HG02943 (cell line): ENCODE results near the gene CPEB1.
"Not testable (repeated sequence)": the region's sequence is repeated elsewhere in the genome, so short reads cannot be mapped to it uniquely, and the experiment has no call there.

Source experiments
- ATAC-seq: cut with Tn5 transposase; IDR thresholded peaks from one replicate; pipeline ENCODE4 v1.9.1; 2021; ENCODE audit warnings: mild to moderate bottlenecking, low read depth, moderate library complexity; ENCODE audit not compliant: unreplicated experiment

Gene CPEB1

GRCh38 chr15:82551646-82552247 is 95.4 kb downstream of the CPEB1 start:
- no peak for ATAC-seq

- ATAC-seq: no peak
Measured at GRCh38 chr15:82549199-82549665, 97.9 kb downstream of the CPEB1 start.

- no peak for ATAC-seq
Measured at GRCh38 chr15:82548700-82549099, 98.5 kb downstream of the CPEB1 start.

GRCh38 chr15:82545478-82545877 is 101.7 kb downstream of the CPEB1 start:
- no peak for ATAC-seq

GRCh38 chr15:82545002-82545401 is 102.2 kb downstream of the CPEB1 start:
- ATAC-seq: no peak

- ATAC-seq: no peak
Measured at GRCh38 chr15:82544431-82544830, 102.7 kb downstream of the CPEB1 start.

- no peak for ATAC-seq
Measured at GRCh38 chr15:82543160-82543559, 104.0 kb downstream of the CPEB1 start.

GRCh38 chr15:82540984-82541431 is 106.2 kb downstream of the CPEB1 start:
- ATAC-seq: no peak

GRCh38 chr15:82540055-82540983 is 106.8 kb downstream of the CPEB1 start, which contains the start of gene RPS17:
Gene RPS17, minus strand, starts transcription at chr15:82540457. Its CDS starts 29 bp downstream, at chr15:82540428.
- ATAC-seq: peak; percentile 88

GRCh38 chr15:82539691-82540054 is 107.5 kb downstream of the CPEB1 start:
- ATAC-seq: no peak

- ATAC-seq: no peak
Measured at GRCh38 chr15:82538961-82539690, 108.0 kb downstream of the CPEB1 start.

- ATAC-seq: no peak
Measured at GRCh38 chr15:82537351-82537908, 109.7 kb downstream of the CPEB1 start.

GRCh38 chr15:82536409-82537350 is 110.5 kb downstream of the CPEB1 start:
- ATAC-seq: no peak

GRCh38 chr15:82535566-82536408 is 111.4 kb downstream of the CPEB1 start:
- no peak for ATAC-seq

GRCh38 chr15:82535151-82535550 is 112.0 kb downstream of the CPEB1 start:
- not testable (repeated sequence) for ATAC-seq

- ATAC-seq: not testable (repeated sequence)
Measured at GRCh38 chr15:82534457-82534861, 112.7 kb downstream of the CPEB1 start.

- no peak for ATAC-seq
Measured at GRCh38 chr15:82533801-82534200, 113.4 kb downstream of the CPEB1 start.

GRCh38 chr15:82532991-82533481 is 114.1 kb downstream of the CPEB1 start:
- no peak for ATAC-seq
